Neural crest cell (in vitro differentiated cells): Measurements from ENCODE around the gene ZNF768. TPM values are rescaled to one million over a fixed set of nuclear protein-coding genes. Genes with fewer than 3 reads are reported as not detected.
"Not testable (repeated sequence)": the region's sequence is repeated elsewhere in the genome, so short reads cannot be mapped to it uniquely, and the experiment has no call there.

ENCODE experiments used
- DNase-seq: peaks from one replicate; pipeline ENCODE4 v3.0.0; 2021; ENCODE audit warnings: low read depth, mixed read lengths, low spot score
- H3K27ac Mint-ChIP-seq: one replicate; pipeline ENCODE4 v1.8.0; 2021; ENCODE audit warnings: mild to moderate bottlenecking, mixed read lengths; ENCODE audit not compliant: unreplicated experiment
- H3K27me3 Mint-ChIP-seq: 2 replicates; pipeline ENCODE4 v1.8.0; 2021; ENCODE audit warnings: low read depth, mild to moderate bottlenecking, mixed read lengths
- H3K36me3 Mint-ChIP-seq: 2 replicates; pipeline ENCODE4 v1.8.0; 2021; ENCODE audit warnings: low read depth, mild to moderate bottlenecking, mixed read lengths
- H3K4me1 Mint-ChIP-seq: 2 replicates; pipeline ENCODE4 v1.8.0; 2021; ENCODE audit warnings: mixed read lengths
- H3K4me3 Mint-ChIP-seq: one replicate; pipeline ENCODE4 v1.8.0; 2021; ENCODE audit warnings: mild to moderate bottlenecking, mixed read lengths
- H3K9me3 Mint-ChIP-seq: 2 replicates; pipeline ENCODE4 v1.8.0; 2021; ENCODE audit warnings: mixed read lengths
- CTCF ChIP-seq: fragments of 200-600 bp; sonication (generic); conservative IDR thresholded peaks from 2 replicates; pipeline ENCODE4 v1.5.0; 2021; ENCODE audit warnings: antibody characterized with exemption, mild to moderate bottlenecking
- microRNA-seq: library from miRNA; unstranded; fragments of <30 nt; microRNA quantifications from one replicate; pipeline ENCODE4, GENCODE V29; 2020
- total RNA-seq: library from RNA; stranded (reverse); gene quantifications from 2 replicates; pipeline ENCODE4 v1.2.1, GENCODE V29; 2021

Gene ZNF768
- total RNA-seq, 1 donor from 2014 or later, result 68.5 TPM

- peaks cover 5% of the 10 kb centered on the region for H3K27me3 Mint-ChIP-seq
Observed at GRCh38 chr16:30478766-30479478, 47.4 kb downstream of the ZNF768 start.

GRCh38 chr16:30477773-30478172, 48.6 kb downstream of the ZNF768 start:
- DNase-seq, H3K27ac Mint-ChIP-seq, H3K36me3 Mint-ChIP-seq, H3K4me3 Mint-ChIP-seq, H3K4me1 Mint-ChIP-seq, H3K27me3 Mint-ChIP-seq, H3K9me3 Mint-ChIP-seq: not testable (repeated sequence)

More at GRCh38 chr16:30478766-30479478, 47.4 kb downstream of the ZNF768 start:
- Mint-ChIP-seq H3K27ac (no peak overlapping the region), H3K36me3 (no peaks in the 10 kb centered on the region), H3K9me3 (no peaks in the 10 kb centered on the region), H3K4me3 (no peak overlapping the region), H3K4me1 (no peaks in the 10 kb centered on the region)
- DNase-seq, result no peak
- no peak for TF ChIP-seq CTCF

GRCh38 chr16:30476991-30477390, 49.4 kb downstream of the ZNF768 start:
- Mint-ChIP-seq H3K36me3 (no peaks in the 10 kb centered on the region), H3K9me3 (no peaks in the 10 kb centered on the region), H3K27me3 (peaks cover 2% of the 10 kb centered on the region), H3K27ac (no peak overlapping the region), H3K4me1 (no peaks in the 10 kb centered on the region), H3K4me3 (no peak overlapping the region)
- DNase-seq, result no peak
- TF ChIP-seq CTCF, result no peak

GRCh38 chr16:30474684-30475083, 51.7 kb downstream of the ZNF768 start:
- Mint-ChIP-seq H3K4me3 (no peak overlapping the region), H3K27me3 (no peaks in the 10 kb centered on the region)
- no peak for DNase-seq

GRCh38 chr16:30474074-30474452, 52.3 kb downstream of the ZNF768 start:
- Mint-ChIP-seq H3K9me3 (no peaks in the 10 kb centered on the region), H3K27ac (no peak overlapping the region), H3K27me3 (no peaks in the 10 kb centered on the region), H3K4me1 (no peaks in the 10 kb centered on the region), H3K36me3 (no peaks in the 10 kb centered on the region), H3K4me3 (no peak overlapping the region)
- no peak for TF ChIP-seq CTCF
- DNase-seq, result no peak

More at GRCh38 chr16:30474684-30475083, 51.7 kb downstream of the ZNF768 start:
- H3K9me3 Mint-ChIP-seq, result no peaks in the 10 kb centered on the region
- no peaks in the 10 kb centered on the region for H3K36me3 Mint-ChIP-seq
- TF ChIP-seq CTCF, result no peak
- no peak overlapping the region for H3K27ac Mint-ChIP-seq
- H3K4me1 Mint-ChIP-seq, result no peaks in the 10 kb centered on the region

Small RNA genes within 50 kb of the gene (microRNA-seq; reads per million reads assigned to microRNA genes)
- gene MIR4518, result not detected

Other genes with a start within 250 kb of the ZNF768 start
- gene CD2BP2, start 171.3 kb downstream of the ZNF768 start, total RNA-seq, result 74.8 and 85.2 TPM in 2 replicates
- 39.7 and 45.6 TPM in 2 replicates for gene TBC1D10B, start 156.1 kb downstream of the ZNF768 start, total RNA-seq
- gene MYL11, start 151.8 kb downstream of the ZNF768 start, total RNA-seq, result not detected in 2 replicates
- gene SEPTIN1, start 144.0 kb downstream of the ZNF768 start, total RNA-seq, result 2.3 and 2.9 TPM in 2 replicates
- gene ZNF48, start 131.1 kb downstream of the ZNF768 start, total RNA-seq, result 59.9 and 60.9 TPM in 2 replicates
- 17.5 and 18.9 TPM in 2 replicates for gene ZNF771, start 119.0 kb downstream of the ZNF768 start, total RNA-seq
- 91.6 and 94.3 TPM in 2 replicates for gene DCTPP1, start 96.5 kb downstream of the ZNF768 start, total RNA-seq
- gene SEPHS2, start 80.7 kb downstream of the ZNF768 start, total RNA-seq, result 29.6 and 30.5 TPM in 2 replicates
- not detected in 2 replicates for gene ITGAL, start 53.8 kb downstream of the ZNF768 start, total RNA-seq
- gene ZNF747, start 8.3 kb upstream of the ZNF768 start, total RNA-seq, result 10.5 and 11.3 TPM in 2 replicates
- gene ZNF764, start 31.8 kb upstream of the ZNF768 start, total RNA-seq, result 20.7 and 22.3 TPM in 2 replicates
- gene ZNF688, start 45.1 kb upstream of the ZNF768 start, total RNA-seq, result 13.4 and 14.3 TPM in 2 replicates
- gene ZNF785, start 59.1 kb upstream of the ZNF768 start, total RNA-seq, result 37.6 and 38.3 TPM in 2 replicates
- 23.0 and 23.2 TPM in 2 replicates for gene ZNF689, start 83.8 kb upstream of the ZNF768 start, total RNA-seq
- 62.8 and 67.0 TPM in 2 replicates for gene PRR14, start 124.4 kb upstream of the ZNF768 start, total RNA-seq
- 63.6 and 67.1 TPM in 2 replicates for gene FBRS, start 131.9 kb upstream of the ZNF768 start, total RNA-seq
- gene SRCAP, start 172.6 kb upstream of the ZNF768 start, total RNA-seq, result 94.5 and 100.0 TPM in 2 replicates
- 39.2 and 40.8 TPM in 2 replicates for gene PHKG2, start 221.9 kb upstream of the ZNF768 start, total RNA-seq
- gene CFAP119, start 235.5 kb upstream of the ZNF768 start, total RNA-seq, result 14.4 and 18.5 TPM in 2 replicates
- 154 and 157 TPM in 2 replicates for gene RNF40, start 235.8 kb upstream of the ZNF768 start, total RNA-seq